Astrocyte (in vitro differentiated cells and primary cell): Measurements from ENCODE around the gene LSM14A.
"Not testable (repeated sequence)": the region's sequence is repeated elsewhere in the genome, so short reads cannot be mapped to it uniquely, and the experiment has no call there.

ENCODE experiments used
- EZH2 ChIP-seq: IDR thresholded peaks from 2 replicates; pipeline ENCODE4 v1.6.1; 2012; ENCODE audit warnings: mild to moderate bottlenecking, low read length, inconsistent platforms; ENCODE audit not compliant: insufficient read depth
- TF ChIP-seq, protein P1 (sequence below): IDR thresholded peaks from 2 replicates; pipeline ENCODE4 v1.5.1; 2011; ENCODE audit warnings: low read depth, mild to moderate bottlenecking, inconsistent platforms, low read length, moderate library complexity; ENCODE audit not compliant: insufficient read depth

DNA sequence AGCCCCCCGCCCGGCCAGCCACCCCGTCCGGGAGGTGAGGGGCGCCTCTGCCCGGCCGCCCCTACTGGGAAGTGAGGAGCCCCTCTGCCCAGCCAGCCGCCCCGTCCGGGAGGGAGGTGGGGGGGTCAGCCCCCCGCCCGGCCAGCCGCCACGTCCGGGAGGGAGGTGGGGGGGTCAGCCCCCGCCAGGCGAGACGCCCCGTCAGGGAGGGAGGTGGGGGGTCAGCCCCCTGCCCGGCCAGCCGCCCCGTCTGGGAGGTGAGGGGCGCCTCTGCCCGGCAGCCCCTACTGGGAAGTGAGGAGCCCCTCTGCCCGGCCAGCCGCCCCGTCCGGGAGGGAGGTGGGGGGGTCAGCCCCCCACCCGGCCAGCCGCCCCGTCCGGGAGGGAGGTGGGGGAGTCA, 39.6 kb upstream of the LSM14A start:
- TF ChIP-seq, protein P1, sequence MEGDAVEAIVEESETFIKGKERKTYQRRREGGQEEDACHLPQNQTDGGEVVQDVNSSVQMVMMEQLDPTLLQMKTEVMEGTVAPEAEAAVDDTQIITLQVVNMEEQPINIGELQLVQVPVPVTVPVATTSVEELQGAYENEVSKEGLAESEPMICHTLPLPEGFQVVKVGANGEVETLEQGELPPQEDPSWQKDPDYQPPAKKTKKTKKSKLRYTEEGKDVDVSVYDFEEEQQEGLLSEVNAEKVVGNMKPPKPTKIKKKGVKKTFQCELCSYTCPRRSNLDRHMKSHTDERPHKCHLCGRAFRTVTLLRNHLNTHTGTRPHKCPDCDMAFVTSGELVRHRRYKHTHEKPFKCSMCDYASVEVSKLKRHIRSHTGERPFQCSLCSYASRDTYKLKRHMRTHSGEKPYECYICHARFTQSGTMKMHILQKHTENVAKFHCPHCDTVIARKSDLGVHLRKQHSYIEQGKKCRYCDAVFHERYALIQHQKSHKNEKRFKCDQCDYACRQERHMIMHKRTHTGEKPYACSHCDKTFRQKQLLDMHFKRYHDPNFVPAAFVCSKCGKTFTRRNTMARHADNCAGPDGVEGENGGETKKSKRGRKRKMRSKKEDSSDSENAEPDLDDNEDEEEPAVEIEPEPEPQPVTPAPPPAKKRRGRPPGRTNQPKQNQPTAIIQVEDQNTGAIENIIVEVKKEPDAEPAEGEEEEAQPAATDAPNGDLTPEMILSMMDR, result not testable (repeated sequence)
- not testable (repeated sequence) for TF ChIP-seq EZH2
